Naive B cell (primary cell): ENCODE data around the gene ELP4. TPM values are rescaled to one million over a fixed set of nuclear protein-coding genes. Genes with fewer than 3 reads are reported as not detected.
A peak's percentile ranks its signal among the peaks of the same experiment; 100 is the strongest.

ENCODE experiments used
- ATAC-seq, 2 donors: fragments of 150-1000 bp; cut with Tn5 transposase; 2 replicates each; pipeline ENCODE4 v1.10.0; 2021; ENCODE audit warnings: low read depth in 2 of 2, mild to moderate bottlenecking in 2 of 2, moderate library complexity in 2 of 2
- DNase-seq: peaks from one replicate; pipeline ENCODE4 v3.0.0; 2022
- H3K27ac Mint-ChIP-seq, 6 donors: one replicate each; pipeline ENCODE4 v1.8.0; 2020 to 2022; ENCODE audit warnings: mild to moderate bottlenecking in 6 of 6, mixed read lengths in 6 of 6, moderate library complexity in 5 of 6, inconsistent platforms in 2 of 6
- H3K27me3 Mint-ChIP-seq, 3 donors: one replicate each; pipeline ENCODE4 v1.8.0; 2021 to 2022; ENCODE audit warnings: mixed read lengths in 3 of 3, mild to moderate bottlenecking in 1 of 3
- H3K36me3 Mint-ChIP-seq, 2 donors: one replicate each; pipeline ENCODE4 v1.8.0; 2020 to 2022; ENCODE audit warnings: mixed read lengths in 2 of 2, inconsistent platforms in 1 of 2, mild to moderate bottlenecking in 1 of 2
- H3K4me1 Mint-ChIP-seq, 3 donors: one replicate each; pipeline ENCODE4 v1.8.0; 2020 to 2022; ENCODE audit warnings: mixed read lengths in 3 of 3, inconsistent platforms in 1 of 3, mild to moderate bottlenecking in 1 of 3, moderate library complexity in 1 of 3
- H3K4me3 Mint-ChIP-seq, 8 donors: one replicate each; pipeline ENCODE4 v1.8.0; 2020 to 2022; ENCODE audit warnings: mild to moderate bottlenecking in 8 of 8, mixed read lengths in 8 of 8, moderate library complexity in 8 of 8, inconsistent platforms in 2 of 8
- H3K9me3 Mint-ChIP-seq, 7 donors: one replicate each; pipeline ENCODE4 v1.8.0; 2020 to 2022; ENCODE audit warnings: mixed read lengths in 7 of 7, mild to moderate bottlenecking in 5 of 7, inconsistent platforms in 2 of 7, moderate library complexity in 1 of 7
- polyA plus RNA-seq, 6 donors: library from polyadenylated mRNA; unstranded; fragments of 300-500 nt; fragmentation: Illumina TruSeq; gene quantifications; one replicate each; pipeline ENCODE4 v1.2.3, GENCODE V29; 2021; ENCODE audit warnings: low read depth in 6 of 6

The ELP4 gene
- polyA plus RNA-seq, 6 donors from 2014 or later = 16.7 to 25.0 (median 19.9) TPM

GRCh38 chr11:31827455-31828206 lies 318.1 kb downstream of the ELP4 start:
- ATAC-seq (no peak), DNase-seq (no peak)
- peaks cover 0 to 7% of the 10 kb centered on the region in 2 donors for H3K36me3 Mint-ChIP-seq
- peaks cover 0 to 34% (median 7%) of the 10 kb centered on the region in 7 donors for H3K9me3 Mint-ChIP-seq
- peak overlapping the region in 4 of 6 donors; percentile 61 to 89 (median 73) for H3K27ac Mint-ChIP-seq
- H3K4me3 Mint-ChIP-seq = peak overlapping the region in 2 of 8 donors; percentile 3 to 39
- peaks cover 8 to 11% (median 9%) of the 10 kb centered on the region in 3 donors for H3K4me1 Mint-ChIP-seq
- peaks cover 63 to 72% (median 69%) of the 10 kb centered on the region in 3 donors for H3K27me3 Mint-ChIP-seq

DNA sequence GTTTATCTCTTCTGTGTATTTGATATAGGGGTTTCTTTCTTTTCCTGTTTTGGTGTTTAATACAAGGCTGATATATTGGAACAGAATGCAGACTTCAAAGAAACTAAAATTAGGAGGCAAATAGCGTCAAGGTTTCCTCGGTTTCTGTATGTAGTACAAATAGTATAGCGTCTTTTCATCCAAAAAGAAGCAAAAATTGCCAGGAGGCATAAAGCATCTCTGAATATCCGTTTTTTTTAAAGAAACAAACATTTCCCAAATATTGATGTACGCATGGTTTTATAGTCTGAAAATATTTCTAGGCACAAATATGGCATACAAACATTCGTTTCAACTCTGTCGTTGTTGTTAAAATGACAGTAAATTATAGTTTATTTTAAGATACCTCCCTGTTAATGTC lies 318.6 kb downstream of the ELP4 start:
- ATAC-seq (no peak), DNase-seq (no peak)
- H3K27ac Mint-ChIP-seq = peak overlapping the region in 2 of 6 donors; percentile 33 to 67
- peaks cover 58 to 66% (median 63%) of the 10 kb centered on the region in 3 donors for H3K27me3 Mint-ChIP-seq
- H3K36me3 Mint-ChIP-seq = peaks cover 0 to 7% of the 10 kb centered on the region in 2 donors
- H3K4me3 Mint-ChIP-seq = peak overlapping the region in 1 of 8 donors; percentile 39
- peaks cover 8 to 11% (median 9%) of the 10 kb centered on the region in 3 donors for H3K4me1 Mint-ChIP-seq
- peaks cover 0 to 34% (median 7%) of the 10 kb centered on the region in 7 donors for H3K9me3 Mint-ChIP-seq

- peaks cover 8 to 9% (median 8%) of the 10 kb centered on the region in 3 donors for H3K4me1 Mint-ChIP-seq
- no peak overlapping the region for H3K27ac Mint-ChIP-seq
- no peak for ATAC-seq
- peaks cover 40 to 46% (median 44%) of the 10 kb centered on the region in 3 donors for H3K27me3 Mint-ChIP-seq
- H3K36me3 Mint-ChIP-seq = peaks cover 0 to 7% of the 10 kb centered on the region in 2 donors
- no peak overlapping the region for H3K4me3 Mint-ChIP-seq
- no peak for DNase-seq
- H3K9me3 Mint-ChIP-seq = peaks cover 0 to 20% (median 7%) of the 10 kb centered on the region in 7 donors
Observed at GRCh38 chr11:31830406-31830805, 320.8 kb downstream of the ELP4 start.

- no peaks in the 10 kb centered on the region for H3K36me3 Mint-ChIP-seq
Observed at GRCh38 chr11:31834237-31834636, 324.7 kb downstream of the ELP4 start.

More at GRCh38 chr11:31834237-31834636, 324.7 kb downstream of the ELP4 start:
- Mint-ChIP-seq H3K4me1 (no peaks in the 10 kb centered on the region), H3K27me3 (peaks cover 20 to 25% (median 24%) of the 10 kb centered on the region in 3 donors), H3K9me3 (no peaks in the 10 kb centered on the region), H3K27ac (no peak overlapping the region), H3K4me3 (no peak overlapping the region)
- DNase-seq = no peak
- no peak for ATAC-seq

Other genes with a start within 250 kb of the ELP4 start
- gene DCDC1, start 140.0 kb upstream of the ELP4 start, polyA plus RNA-seq = not detected
- 10 to 100 TPM in 3 of 6 donors, 1 to 10 TPM in 3; 6.2 to 11.8 (median 9.3) TPM for gene DNAJC24, start 139.9 kb upstream of the ELP4 start, polyA plus RNA-seq
- gene IMMP1L, start 145 bp upstream of the ELP4 start, polyA plus RNA-seq = 10 to 100 TPM; 32.2 to 50.9 (median 48.1) TPM